ENCODE data around the gene SLC16A10.

SLC16A10 gene

DNA sequence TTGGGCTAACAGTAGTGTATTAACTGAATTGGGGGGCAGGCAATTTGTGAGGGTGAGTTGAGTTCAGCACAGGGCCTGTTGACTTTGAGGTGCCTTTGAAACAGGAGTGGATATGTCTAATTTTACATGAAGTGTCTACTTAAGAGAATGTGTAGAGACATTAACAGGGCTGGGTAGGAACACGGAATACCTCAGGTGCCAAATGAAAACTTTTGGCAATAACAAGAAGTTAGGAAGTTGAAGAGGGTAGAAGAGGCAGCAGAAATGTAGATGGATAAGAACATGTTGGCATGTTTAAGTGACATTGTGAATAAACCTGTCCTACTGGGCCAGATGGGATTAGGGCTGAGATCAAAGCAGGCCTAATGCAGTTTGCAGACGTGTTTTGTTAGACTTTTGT lies 117.0 kb downstream of the SLC16A10 start:
- Histone ChIP-seq H3K36me3 (ENCODE audit: control insufficient read depth, insufficient read depth, low read length) (no peaks in the 10 kb centered on the region), H3K4me3 (replicated peaks; ENCODE audit: low read depth, low read length) (no peak overlapping the region), H3K27me3 (replicated peaks; ENCODE audit: control insufficient read depth, insufficient read depth, low read length) (no peaks in the 10 kb centered on the region)
- TF ChIP-seq, protein P1, sequence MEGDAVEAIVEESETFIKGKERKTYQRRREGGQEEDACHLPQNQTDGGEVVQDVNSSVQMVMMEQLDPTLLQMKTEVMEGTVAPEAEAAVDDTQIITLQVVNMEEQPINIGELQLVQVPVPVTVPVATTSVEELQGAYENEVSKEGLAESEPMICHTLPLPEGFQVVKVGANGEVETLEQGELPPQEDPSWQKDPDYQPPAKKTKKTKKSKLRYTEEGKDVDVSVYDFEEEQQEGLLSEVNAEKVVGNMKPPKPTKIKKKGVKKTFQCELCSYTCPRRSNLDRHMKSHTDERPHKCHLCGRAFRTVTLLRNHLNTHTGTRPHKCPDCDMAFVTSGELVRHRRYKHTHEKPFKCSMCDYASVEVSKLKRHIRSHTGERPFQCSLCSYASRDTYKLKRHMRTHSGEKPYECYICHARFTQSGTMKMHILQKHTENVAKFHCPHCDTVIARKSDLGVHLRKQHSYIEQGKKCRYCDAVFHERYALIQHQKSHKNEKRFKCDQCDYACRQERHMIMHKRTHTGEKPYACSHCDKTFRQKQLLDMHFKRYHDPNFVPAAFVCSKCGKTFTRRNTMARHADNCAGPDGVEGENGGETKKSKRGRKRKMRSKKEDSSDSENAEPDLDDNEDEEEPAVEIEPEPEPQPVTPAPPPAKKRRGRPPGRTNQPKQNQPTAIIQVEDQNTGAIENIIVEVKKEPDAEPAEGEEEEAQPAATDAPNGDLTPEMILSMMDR (IDR thresholded peaks at IDR 0.05; ENCODE audit: insufficient read depth, low read length, poor library complexity, severe bottlenecking): no peak
- DNase-seq (ENCODE audit: extremely low read depth, insufficient read length): no peak

DNA sequence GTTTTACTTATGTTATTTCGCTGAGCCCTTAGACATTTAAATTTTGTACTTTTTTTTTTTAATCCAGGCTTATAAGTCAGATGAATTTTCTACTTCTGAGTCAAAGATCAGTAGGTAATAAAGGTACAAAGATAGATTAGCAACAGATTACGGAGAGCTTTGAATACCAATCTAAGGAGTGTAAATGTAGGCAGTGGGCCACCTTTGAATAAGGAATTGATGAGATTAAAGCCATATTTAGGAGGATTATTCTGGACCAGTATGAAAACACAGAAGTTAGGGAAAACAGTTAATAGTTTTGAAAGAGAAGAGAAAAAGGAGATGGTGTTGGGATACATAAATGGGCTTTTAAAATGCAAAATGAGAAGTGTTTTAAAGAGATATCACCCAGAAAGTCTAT lies 117.6 kb downstream of the SLC16A10 start:
- DNase-seq (ENCODE audit: extremely low read depth, insufficient read length): no peak
- no peak overlapping the region for H3K4me3 ChIP-seq (replicated peaks; ENCODE audit: low read depth, low read length)
- no peaks in the 10 kb centered on the region for H3K27me3 ChIP-seq (replicated peaks; ENCODE audit: control insufficient read depth, insufficient read depth, low read length)
- no peaks in the 10 kb centered on the region for H3K36me3 ChIP-seq (ENCODE audit: control insufficient read depth, insufficient read depth, low read length)
- TF ChIP-seq, protein P1 (IDR thresholded peaks at IDR 0.05; ENCODE audit: insufficient read depth, low read length, poor library complexity, severe bottlenecking): no peak

DNA sequence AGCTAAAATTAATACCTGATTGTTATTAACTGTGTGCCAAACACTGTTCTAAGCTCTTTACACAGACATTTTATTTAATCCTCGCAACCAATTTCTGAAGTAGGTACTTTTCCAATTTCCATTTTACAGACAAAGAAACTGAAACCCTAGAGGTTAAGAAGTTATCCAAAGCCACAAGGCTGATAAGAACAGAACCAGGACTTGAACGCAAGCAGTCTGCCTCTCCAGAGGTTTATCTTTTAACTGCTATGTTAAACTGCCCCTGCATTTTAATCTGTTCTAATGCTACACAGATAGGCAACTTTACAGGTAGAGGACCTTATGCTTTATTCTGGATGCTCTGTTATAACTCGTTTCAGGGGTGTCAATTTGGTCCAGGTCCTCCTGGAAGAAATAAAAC lies 118.2 kb downstream of the SLC16A10 start:
- H3K4me3 ChIP-seq (replicated peaks; ENCODE audit: low read depth, low read length): no peak overlapping the region
- DNase-seq (ENCODE audit: extremely low read depth, insufficient read length): no peak
- TF ChIP-seq, protein P1 (IDR thresholded peaks at IDR 0.05; ENCODE audit: insufficient read depth, low read length, poor library complexity, severe bottlenecking): no peak
- no peaks in the 10 kb centered on the region for H3K36me3 ChIP-seq (ENCODE audit: control insufficient read depth, insufficient read depth, low read length)
- H3K27me3 ChIP-seq (replicated peaks; ENCODE audit: control insufficient read depth, insufficient read depth, low read length): no peaks in the 10 kb centered on the region

DNA sequence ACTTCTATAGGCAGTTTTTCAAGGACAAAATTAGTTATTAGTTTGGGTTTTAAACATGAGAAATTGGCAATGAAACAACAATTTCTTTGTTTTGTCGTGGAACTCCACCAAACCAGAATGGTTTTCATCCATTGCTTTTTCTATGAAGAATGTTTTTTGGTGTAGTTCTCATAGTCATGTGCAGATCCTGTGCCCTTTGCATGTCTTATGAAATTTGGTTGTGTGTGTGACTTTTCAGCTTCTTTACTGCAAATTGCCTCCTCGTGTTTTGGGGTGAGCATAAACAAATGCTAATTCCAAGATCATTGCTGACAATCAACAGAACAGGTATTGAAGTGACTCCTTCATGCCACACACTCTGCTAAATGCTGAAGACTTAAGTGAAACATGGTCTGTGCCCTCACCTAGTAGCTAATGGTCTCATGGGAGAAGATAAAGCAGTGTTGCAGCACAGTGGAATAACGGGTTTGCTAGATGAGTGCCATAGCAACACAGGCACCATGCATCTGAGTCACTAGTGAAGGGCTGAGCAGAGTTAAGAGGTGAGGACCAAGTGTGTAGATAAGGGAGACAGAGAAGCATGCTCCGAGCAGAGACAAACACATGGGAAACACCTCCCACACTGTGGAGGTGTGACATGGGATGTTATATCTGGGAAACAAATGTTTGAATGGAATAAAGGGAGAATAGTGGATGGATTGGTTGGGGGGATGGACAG lies 120.0 kb downstream of the SLC16A10 start:
- TF ChIP-seq, protein P1 (IDR thresholded peaks at IDR 0.05; ENCODE audit: insufficient read depth, low read length, poor library complexity, severe bottlenecking): no peak
- H3K4me3 ChIP-seq (replicated peaks; ENCODE audit: low read depth, low read length): no peak overlapping the region
- no peak for DNase-seq (ENCODE audit: extremely low read depth, insufficient read length)
- no peaks in the 10 kb centered on the region for H3K27me3 ChIP-seq (replicated peaks; ENCODE audit: control insufficient read depth, insufficient read depth, low read length)
- H3K36me3 ChIP-seq (ENCODE audit: control insufficient read depth, insufficient read depth, low read length): no peaks in the 10 kb centered on the region

DNA sequence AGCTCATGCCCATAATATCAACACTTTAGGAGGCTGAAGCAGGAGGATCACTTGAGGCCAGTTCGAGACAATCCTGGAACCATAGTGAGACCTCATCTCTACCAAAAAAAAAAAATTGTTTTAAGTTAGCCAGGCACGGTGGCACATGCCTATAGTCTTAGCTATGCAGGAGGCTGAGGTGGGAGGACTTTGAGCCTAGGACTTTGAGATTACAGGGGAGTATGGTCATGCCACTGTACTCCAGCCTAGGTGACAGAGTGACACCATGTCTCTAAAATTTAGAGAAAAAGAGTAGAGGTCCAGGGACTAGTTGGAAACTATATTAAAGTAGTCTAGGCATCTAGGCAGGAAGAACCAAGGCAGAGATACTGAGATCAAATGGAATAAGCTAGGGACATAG lies 121.6 kb downstream of the SLC16A10 start:
- no peak for DNase-seq (ENCODE audit: extremely low read depth, insufficient read length)
- Histone ChIP-seq H3K36me3 (ENCODE audit: control insufficient read depth, insufficient read depth, low read length) (no peaks in the 10 kb centered on the region), H3K27me3 (replicated peaks; ENCODE audit: control insufficient read depth, insufficient read depth, low read length) (no peaks in the 10 kb centered on the region), H3K4me3 (replicated peaks; ENCODE audit: low read depth, low read length) (no peak overlapping the region)
- TF ChIP-seq, protein P1 (IDR thresholded peaks at IDR 0.05; ENCODE audit: insufficient read depth, low read length, poor library complexity, severe bottlenecking): no peak

Data from GM06990 (cell line).